Colonic mucosa (tissue), 4 donors: ENCODE data around the gene GATA5. TPM values are rescaled to one million over a fixed set of nuclear protein-coding genes. Genes with fewer than 3 reads are reported as not detected.

Source experiments
- DNase-seq: peaks from one replicate; pipeline ENCODE4 v3.0.0-alpha.2; 2020
- H3K27ac ChIP-seq: fragments of 200-600 bp; one replicate; pipeline ENCODE4 v1.8.0; 2021
- H3K27me3 ChIP-seq: fragments of 200-600 bp; one replicate; pipeline ENCODE4 v1.8.0; 2021
- H3K36me3 ChIP-seq: fragments of 200-600 bp; one replicate; pipeline ENCODE4 v1.8.0; 2021
- H3K4me1 ChIP-seq: fragments of 200-600 bp; one replicate; pipeline ENCODE4 v1.8.0; 2021; ENCODE audit warnings: mild to moderate bottlenecking
- H3K4me3 ChIP-seq: fragments of 200-600 bp; one replicate; pipeline ENCODE4 v1.8.0; 2021
- H3K9ac ChIP-seq, 2 donors: one replicate each; pipeline ENCODE4 v1.7.0; 2013; ENCODE audit warnings: control low read depth in 2 of 2, low read depth in 2 of 2, low read length in 2 of 2
- H3K9me3 ChIP-seq: fragments of 200-600 bp; one replicate; pipeline ENCODE4 v1.8.0; 2021
- intact Hi-C: fragments of 100-400 bp; cut with DNase I; formaldehyde crosslinking; loops from one replicate; pipeline ENCODE4 v1.14.1; 2022
- total RNA-seq, 2 donors: library from RNA; stranded (reverse); fragmentation: NEBNext Ultra II Directional in 1 of 2; extraction: Animal tissue kit (Norgen Biotek cat#: 25700) in 1 of 2; gene quantifications; one replicate each; pipeline ENCODE4 v1.2.1, GENCODE V29; 2021
- TF ChIP-seq, protein P1 (sequence below): fragments of 200-600 bp; IDR thresholded peaks from one replicate; pipeline ENCODE4 v1.8.0; 2022; ENCODE audit warnings: antibody characterized with exemption, mild to moderate bottlenecking
- donor health status: healthy.
- donor health status: DM: no; HTN: no; CAD: no.
- donor health status: DM: no; HTN: no; CAD: no.

GATA5 gene
- total RNA-seq, 2 donors from 2014 or later: 0.10 TPM; not detected in 1

- no peak for DNase-seq
- Histone ChIP-seq H3K36me3 (no peaks in the 10 kb centered on the region), H3K4me3 (no peak overlapping the region), H3K27ac (no peak overlapping the region), H3K9ac (no peak overlapping the region), H3K4me1 (no peaks in the 10 kb centered on the region), H3K9me3 (no peaks in the 10 kb centered on the region), H3K27me3 (peaks cover 12% of the 10 kb centered on the region)
- TF ChIP-seq, protein P1, sequence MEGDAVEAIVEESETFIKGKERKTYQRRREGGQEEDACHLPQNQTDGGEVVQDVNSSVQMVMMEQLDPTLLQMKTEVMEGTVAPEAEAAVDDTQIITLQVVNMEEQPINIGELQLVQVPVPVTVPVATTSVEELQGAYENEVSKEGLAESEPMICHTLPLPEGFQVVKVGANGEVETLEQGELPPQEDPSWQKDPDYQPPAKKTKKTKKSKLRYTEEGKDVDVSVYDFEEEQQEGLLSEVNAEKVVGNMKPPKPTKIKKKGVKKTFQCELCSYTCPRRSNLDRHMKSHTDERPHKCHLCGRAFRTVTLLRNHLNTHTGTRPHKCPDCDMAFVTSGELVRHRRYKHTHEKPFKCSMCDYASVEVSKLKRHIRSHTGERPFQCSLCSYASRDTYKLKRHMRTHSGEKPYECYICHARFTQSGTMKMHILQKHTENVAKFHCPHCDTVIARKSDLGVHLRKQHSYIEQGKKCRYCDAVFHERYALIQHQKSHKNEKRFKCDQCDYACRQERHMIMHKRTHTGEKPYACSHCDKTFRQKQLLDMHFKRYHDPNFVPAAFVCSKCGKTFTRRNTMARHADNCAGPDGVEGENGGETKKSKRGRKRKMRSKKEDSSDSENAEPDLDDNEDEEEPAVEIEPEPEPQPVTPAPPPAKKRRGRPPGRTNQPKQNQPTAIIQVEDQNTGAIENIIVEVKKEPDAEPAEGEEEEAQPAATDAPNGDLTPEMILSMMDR: no peak
- intact Hi-C loops: no loop called here
Observed at GRCh38 chr20:62508641-62509051, 32.9 kb upstream of the GATA5 start.

GRCh38 chr20:62507991-62508640, 32.3 kb upstream of the GATA5 start:
- H3K27ac ChIP-seq: no peak overlapping the region
- TF ChIP-seq, protein P1: no peak
- no peaks in the 10 kb centered on the region for H3K9me3 ChIP-seq
- no peaks in the 10 kb centered on the region for H3K36me3 ChIP-seq
- DNase-seq: no peak
- peaks cover 7% of the 10 kb centered on the region for H3K27me3 ChIP-seq
- intact Hi-C loops: no loop called here
- no peak overlapping the region for H3K4me3 ChIP-seq
- H3K4me1 ChIP-seq: no peaks in the 10 kb centered on the region
- H3K9ac ChIP-seq: no peak overlapping the region

DNA sequence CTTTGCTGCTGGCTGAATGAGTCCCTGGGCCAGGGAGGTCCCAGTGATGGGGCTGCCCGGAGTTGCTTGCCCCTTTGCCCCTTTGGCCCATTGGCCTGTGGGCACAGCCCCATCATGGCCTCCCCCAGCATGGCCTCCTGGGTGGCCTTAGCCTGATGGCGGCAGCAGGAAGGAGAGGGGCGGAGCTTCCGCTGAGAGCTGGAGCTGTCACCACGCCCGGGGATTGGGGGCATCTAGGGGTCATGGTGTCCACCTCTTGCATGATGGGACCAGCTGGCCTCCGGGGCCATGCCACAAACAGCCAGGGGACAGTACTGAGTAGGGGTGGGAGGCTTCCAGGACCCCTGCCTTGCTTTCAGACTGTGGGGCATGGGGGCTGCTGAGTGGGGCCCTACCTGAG, 31.5 kb upstream of the GATA5 start:
- TF ChIP-seq, protein P1: no peak
- intact Hi-C loops: no loop called here
- DNase-seq: no peak

GRCh38 chr20:62506791-62507190, 31.0 kb upstream of the GATA5 start:
- no peak for DNase-seq
- no peak overlapping the region for H3K4me3 ChIP-seq
- H3K9ac ChIP-seq: no peak overlapping the region
- no peaks in the 10 kb centered on the region for H3K36me3 ChIP-seq
- no peaks in the 10 kb centered on the region for H3K4me1 ChIP-seq
- TF ChIP-seq, protein P1: no peak
- intact Hi-C loops: no loop called here
- no peaks in the 10 kb centered on the region for H3K9me3 ChIP-seq
- no peaks in the 10 kb centered on the region for H3K27me3 ChIP-seq
- H3K27ac ChIP-seq: no peak overlapping the region

More for the DNA sequence above, 31.5 kb upstream of the GATA5 start:
- no peak overlapping the region for H3K9ac ChIP-seq
- no peak overlapping the region for H3K4me3 ChIP-seq
- no peaks in the 10 kb centered on the region for H3K27me3 ChIP-seq
- no peaks in the 10 kb centered on the region for H3K9me3 ChIP-seq
- no peak overlapping the region for H3K27ac ChIP-seq
- no peaks in the 10 kb centered on the region for H3K4me1 ChIP-seq
- H3K36me3 ChIP-seq: no peaks in the 10 kb centered on the region

DNA sequence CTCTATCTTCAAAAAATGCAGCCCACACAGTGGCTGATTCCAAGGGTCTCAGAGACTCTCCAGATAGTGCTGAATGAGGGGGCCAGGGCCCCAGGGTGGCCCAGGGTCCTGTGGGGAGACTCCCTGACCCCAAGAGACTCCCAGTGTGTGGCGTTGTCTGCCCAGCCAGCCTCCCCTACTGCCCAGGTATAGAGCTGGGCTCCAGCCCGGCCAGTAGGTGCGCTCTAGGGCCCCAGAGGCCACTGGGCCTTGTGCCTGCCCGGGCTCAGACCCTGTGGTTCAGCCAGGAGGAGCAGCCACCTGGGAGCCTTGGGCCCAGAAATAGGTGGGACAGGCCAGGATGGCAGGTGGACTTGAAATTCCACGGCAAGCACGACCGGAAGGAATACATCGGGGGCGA, 30.3 kb upstream of the GATA5 start:
- intact Hi-C loops: no loop called here

More for the DNA sequence above, 30.3 kb upstream of the GATA5 start:
- Histone ChIP-seq H3K36me3 (no peaks in the 10 kb centered on the region), H3K27ac (no peak overlapping the region), H3K9ac (no peak overlapping the region), H3K4me3 (no peak overlapping the region), H3K27me3 (no peaks in the 10 kb centered on the region), H3K4me1 (no peaks in the 10 kb centered on the region), H3K9me3 (no peaks in the 10 kb centered on the region)
- no peak for DNase-seq
- TF ChIP-seq, protein P1: no peak
